ENCODE measurements around the gene TYW1B. TPM values are rescaled to one million over a fixed set of nuclear protein-coding genes. Genes with fewer than 3 reads are reported as not detected.
"Not testable (repeated sequence)": the region's sequence is repeated elsewhere in the genome, so short reads cannot be mapped to it uniquely, and the experiment has no call there.

TYW1B gene
- polyA plus RNA-seq, 3 donors: 0.17 to 2.9 (median 0.31) TPM

- H3K27ac ChIP-seq (ENCODE audit: low read depth in 1 of 2, low read length in 2 of 2); H3K36me3 ChIP-seq (replicated peaks in 1 of 2; ENCODE audit: control insufficient read depth in 1 of 2, insufficient read depth in 2 of 2, low read length in 2 of 2); H3K79me2 ChIP-seq (ENCODE audit: insufficient read depth, low read length); H3K4me2 ChIP-seq (replicated peaks; ENCODE audit: extremely low read depth, low read length, poor library complexity, severe bottlenecking); H3K9me3 Mint-ChIP-seq; DNase-seq; H3K27me3 Mint-ChIP-seq (ENCODE audit: low read depth in 3 of 3); H3K4me3 ChIP-seq (replicated peaks in 1 of 3; ENCODE audit: low read depth in 2 of 3, low read length in 3 of 3); H3K9ac ChIP-seq (ENCODE audit: insufficient read depth, low read length, poor library complexity, severe bottlenecking); H3K27ac Mint-ChIP-seq; H4K20me1 ChIP-seq (ENCODE audit: insufficient read depth, low read length); intact Hi-C loops (cut with micrococcal nuclease); H3K27me3 ChIP-seq (ENCODE audit: control insufficient read depth in 2 of 2, insufficient read depth in 2 of 2, low read length in 2 of 2); H3K4me1 ChIP-seq (ENCODE audit: control insufficient read depth in 1 of 2, insufficient read depth in 2 of 2, low read length in 2 of 2); H3K4me3 Mint-ChIP-seq; H2AFZ ChIP-seq (ENCODE audit: insufficient read depth, low read depth, low read length, poor library complexity, severe bottlenecking); H3K9me3 ChIP-seq (replicated peaks in 1 of 2; ENCODE audit: control insufficient read depth in 1 of 2, insufficient read depth in 1 of 2, low read length in 2 of 2); H3K4me1 Mint-ChIP-seq: not testable (repeated sequence)
- 98% methylated on average over 6 of the region's 17 CpGs for WGBS (ENCODE audit: insufficient coverage)
- peaks cover 12 to 18% of the 10 kb centered on the region in 2 donors for H3K36me3 Mint-ChIP-seq
Measured at GRCh38 chr7:72604771-72605611, 223.0 kb downstream of the TYW1B start.

DNA sequence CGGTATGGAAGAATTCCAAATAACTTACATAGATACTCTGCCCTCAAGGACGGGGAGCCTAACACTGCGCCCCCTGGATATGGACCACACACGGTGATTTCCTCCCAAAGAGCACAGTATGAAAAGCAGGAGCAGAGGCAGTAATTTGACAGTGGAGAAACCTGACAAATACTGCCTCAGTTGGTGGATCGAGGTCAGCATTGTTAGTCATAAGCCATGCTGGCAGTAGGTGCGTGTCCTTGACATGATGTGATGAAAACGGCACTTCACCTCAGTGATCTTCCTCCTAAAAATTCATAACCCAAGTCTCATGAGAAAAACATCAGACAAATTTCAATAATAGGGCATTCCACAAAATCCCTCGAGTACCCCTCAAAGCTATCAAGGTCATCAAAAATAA lies 224.5 kb downstream of the TYW1B start:
- no CpG with 5 or more reads among the region's 8 CpGs for WGBS (ENCODE audit: insufficient coverage)
- H3K27ac Mint-ChIP-seq; H3K4me1 Mint-ChIP-seq; H3K4me2 ChIP-seq (replicated peaks; ENCODE audit: extremely low read depth, low read length, poor library complexity, severe bottlenecking); intact Hi-C loops (cut with micrococcal nuclease); H3K27me3 Mint-ChIP-seq (ENCODE audit: low read depth in 3 of 3); H3K4me3 Mint-ChIP-seq; H3K36me3 ChIP-seq (replicated peaks in 1 of 2; ENCODE audit: control insufficient read depth in 1 of 2, insufficient read depth in 2 of 2, low read length in 2 of 2); H3K27me3 ChIP-seq (ENCODE audit: control insufficient read depth in 2 of 2, insufficient read depth in 2 of 2, low read length in 2 of 2); H2AFZ ChIP-seq (ENCODE audit: insufficient read depth, low read depth, low read length, poor library complexity, severe bottlenecking); H3K9me3 Mint-ChIP-seq; H4K20me1 ChIP-seq (ENCODE audit: insufficient read depth, low read length); H3K27ac ChIP-seq (ENCODE audit: low read depth in 1 of 2, low read length in 2 of 2); H3K9ac ChIP-seq (ENCODE audit: insufficient read depth, low read length, poor library complexity, severe bottlenecking); H3K4me1 ChIP-seq (ENCODE audit: control insufficient read depth in 1 of 2, insufficient read depth in 2 of 2, low read length in 2 of 2); H3K4me3 ChIP-seq (replicated peaks in 1 of 3; ENCODE audit: low read depth in 2 of 3, low read length in 3 of 3); H3K9me3 ChIP-seq (replicated peaks in 1 of 2; ENCODE audit: control insufficient read depth in 1 of 2, insufficient read depth in 1 of 2, low read length in 2 of 2); DNase-seq; H3K79me2 ChIP-seq (ENCODE audit: insufficient read depth, low read length): not testable (repeated sequence)
- peaks cover 14 to 18% of the 10 kb centered on the region in 2 donors for H3K36me3 Mint-ChIP-seq

- peaks cover 2 to 6% (median 4%) of the 10 kb centered on the region in 7 donors for H3K9me3 Mint-ChIP-seq
- H3K27me3 Mint-ChIP-seq (ENCODE audit: low read depth in 3 of 3): no peaks in the 10 kb centered on the region
Measured at GRCh38 chr7:72603073-72603472, 224.9 kb downstream of the TYW1B start.

More at GRCh38 chr7:72603073-72603472, 224.9 kb downstream of the TYW1B start:
- Histone ChIP-seq H4K20me1 (ENCODE audit: insufficient read depth, low read length) (no peaks in the 10 kb centered on the region), H3K27ac (ENCODE audit: low read depth in 1 of 2, low read length in 2 of 2) (no peak overlapping the region), H3K4me1 (ENCODE audit: control insufficient read depth in 1 of 2, insufficient read depth in 2 of 2, low read length in 2 of 2) (no peaks in the 10 kb centered on the region), H3K4me2 (replicated peaks; ENCODE audit: extremely low read depth, low read length, poor library complexity, severe bottlenecking) (no peak overlapping the region), H2AFZ (ENCODE audit: insufficient read depth, low read depth, low read length, poor library complexity, severe bottlenecking) (no peak overlapping the region), H3K36me3 (replicated peaks in 1 of 2; ENCODE audit: control insufficient read depth in 1 of 2, insufficient read depth in 2 of 2, low read length in 2 of 2) (peaks cover 0 to 5% of the 10 kb centered on the region in 2 donors), H3K9me3 (replicated peaks in 1 of 2; ENCODE audit: control insufficient read depth in 1 of 2, insufficient read depth in 1 of 2, low read length in 2 of 2) (no peaks in the 10 kb centered on the region), H3K4me3 (replicated peaks in 1 of 3; ENCODE audit: low read depth in 2 of 3, low read length in 3 of 3) (no peak overlapping the region), H3K27me3 (ENCODE audit: control insufficient read depth in 2 of 2, insufficient read depth in 2 of 2, low read length in 2 of 2) (no peaks in the 10 kb centered on the region), H3K79me2 (ENCODE audit: insufficient read depth, low read length) (no peaks in the 10 kb centered on the region), H3K9ac (ENCODE audit: insufficient read depth, low read length, poor library complexity, severe bottlenecking) (no peak overlapping the region)
- 93% methylated on average over 2 of the region's 5 CpGs for WGBS (ENCODE audit: insufficient coverage)
- Mint-ChIP-seq H3K4me3 (no peak overlapping the region), H3K27ac (no peak overlapping the region), H3K4me1 (no peaks in the 10 kb centered on the region), H3K36me3 (peaks cover 15 to 18% of the 10 kb centered on the region in 2 donors)
- intact Hi-C loops (cut with micrococcal nuclease): no loop called here
- no peak for DNase-seq
- no peak for TF ChIP-seq CTCF (IDR thresholded peaks at IDR 0.05)
